ENCODE results near the gene RABEP1.
"Not testable (repeated sequence)": the region's sequence is repeated elsewhere in the genome, so short reads cannot be mapped to it uniquely, and the experiment has no call there.

RABEP1 gene

DNA sequence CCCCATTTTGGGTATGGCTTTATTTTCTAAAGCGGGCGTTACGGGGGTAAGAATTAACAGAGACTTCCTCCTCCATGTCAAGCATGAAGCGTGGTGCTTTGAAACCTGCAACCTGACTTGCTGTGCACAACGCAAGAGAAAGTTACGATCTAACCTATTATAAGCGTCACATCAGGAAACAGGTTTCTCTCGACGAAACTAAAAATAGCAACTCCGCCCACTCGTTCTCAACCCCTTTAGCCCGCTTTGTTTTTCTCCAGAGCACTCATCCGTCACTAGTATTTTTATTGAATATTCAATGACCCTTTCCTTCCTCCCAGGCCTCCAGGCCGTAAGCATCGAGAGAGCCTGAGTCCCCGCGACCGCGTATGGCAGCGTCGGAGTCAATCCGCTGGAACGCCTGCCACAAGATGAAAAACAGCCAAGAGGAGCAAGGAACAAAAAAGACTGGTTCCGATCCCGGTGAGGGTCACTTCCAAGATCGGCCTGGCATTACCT, 136.8 kb downstream of the RABEP1 start:
- Histone ChIP-seq H3K36me3 (peaks cover 55 to 74% (median 64%) of the 10 kb centered on the region in 11 experiments), H3K27me3 (no peaks in the 10 kb centered on the region), H3K27ac (peak overlapping the region; percentile 76 to 95 (median 92)), H4K20me1 (peaks cover 0 to 52% (median 34%) of the 10 kb centered on the region in 11 experiments; a peak in 18 of 22 replicates), H3K4me3 (peak overlapping the region; percentile 77 to 94 (median 86)), H3K9me3 (replicated peaks in 1 of 11) (no peaks in the 10 kb centered on the region), H3K9ac (peak overlapping the region; percentile 86 to 95 (median 93)), H3K4me2 (peak overlapping the region; percentile 85 to 99 (median 96)), H3K4me1 (peaks cover 35 to 51% (median 44%) of the 10 kb centered on the region in 10 experiments)
- TF ChIP-seq Cebpa-rat (IDR thresholded peaks at IDR 0.05) = no peak

- Histone ChIP-seq H3K27ac (peak within 1 kb of the TSS; percentile 76 to 95 (median 92)), H4K20me1 (peaks cover 0 to 47% (median 28%) of the 10 kb centered on the region in 11 experiments; a peak in 17 of 22 replicates), H3K36me3 (peaks cover 55 to 74% (median 64%) of the 10 kb centered on the region in 11 experiments), H3K4me3 (peak within 1 kb of the TSS; percentile 77 to 94 (median 86)), H3K4me2 (peak within 1 kb of the TSS; percentile 85 to 99 (median 96)), H3K4me1 (peaks cover 35 to 46% (median 40%) of the 10 kb centered on the region in 10 experiments), H3K9ac (peak within 1 kb of the TSS; percentile 86 to 95 (median 93)), H3K9me3 (replicated peaks in 1 of 11) (no peaks in the 10 kb centered on the region), H3K27me3 (no peaks in the 10 kb centered on the region)
- no peak for TF ChIP-seq Cebpa-rat (IDR thresholded peaks at IDR 0.05)
These were observed 137.4 kb downstream of the RABEP1 start, which contains the start of gene NUP88 for GRCh38 chr17:5419356-5419958. NUP88 (minus strand) TSS chr17:5419662; CDS start chr17:5419650, 12 bp downstream.

DNA sequence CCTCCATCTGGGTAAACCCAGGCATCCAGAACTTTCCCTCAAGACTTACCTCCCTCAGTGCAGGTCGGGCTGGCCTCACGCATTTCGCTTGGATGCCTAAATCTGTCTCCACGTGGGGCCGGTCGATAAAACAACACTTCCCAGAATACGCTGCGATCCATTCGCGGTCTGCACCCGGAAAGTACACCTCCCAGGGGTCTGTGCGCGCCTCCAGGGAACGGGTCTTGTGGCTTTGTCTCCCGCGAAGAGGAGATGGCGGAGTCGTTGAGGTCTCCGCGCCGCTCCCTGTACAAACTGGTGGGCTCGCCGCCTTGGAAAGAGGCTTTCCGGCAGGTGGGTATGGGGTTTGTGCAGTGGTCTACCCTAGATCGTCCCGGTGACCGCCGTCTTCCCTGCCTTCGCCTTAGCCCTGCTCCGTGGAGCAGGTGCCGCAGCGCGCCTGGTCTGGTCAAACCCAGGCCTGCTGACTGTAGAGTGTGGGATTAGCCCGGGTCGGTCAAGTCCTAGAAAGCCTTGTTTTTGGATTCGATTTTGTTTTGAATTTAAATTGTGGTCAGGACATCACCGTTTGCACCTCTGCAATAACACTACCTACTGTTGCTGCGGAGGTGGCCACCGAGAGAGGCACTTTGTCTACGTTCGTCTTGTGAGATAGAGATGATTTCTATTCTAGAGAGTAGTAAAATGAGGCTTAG, 138.0 kb downstream of the RABEP1 start, which contains the start of gene RPAIN:
Gene RPAIN, plus strand, starts transcription at position 224 of the 695 bp plus-strand sequence. Its CDS starts 29 bp downstream, at position 253.
- Histone ChIP-seq H3K27ac (peak within 1 kb of the TSS; percentile 76 to 95 (median 92)), H3K36me3 (peaks cover 55 to 74% (median 64%) of the 10 kb centered on the region in 11 experiments), H3K4me3 (peak within 1 kb of the TSS; percentile 77 to 94 (median 86)), H3K4me1 (peaks cover 35 to 46% (median 39%) of the 10 kb centered on the region in 10 experiments), H3K27me3 (no peaks in the 10 kb centered on the region), H3K9ac (peak within 1 kb of the TSS; percentile 86 to 95 (median 93)), H3K9me3 (replicated peaks in 1 of 11) (no peaks in the 10 kb centered on the region), H4K20me1 (peaks cover 0 to 41% (median 27%) of the 10 kb centered on the region in 11 experiments; a peak in 17 of 22 replicates), H3K4me2 (peak within 1 kb of the TSS; percentile 85 to 99 (median 96))
- no peak for TF ChIP-seq Cebpa-rat (IDR thresholded peaks at IDR 0.05)

GRCh38 chr17:5422505-5422904, 140.4 kb downstream of the RABEP1 start:
- Histone ChIP-seq H3K36me3 (peaks cover 61 to 74% (median 64%) of the 10 kb centered on the region in 11 experiments), H3K27ac (no peak overlapping the region), H3K4me3 (no peak overlapping the region), H3K4me2 (0 out of 22 replicates have a peak overlapping the region, but pooled peaks of 2 of the 11 experiments have one; percentile 93 to 95), H3K9me3 (replicated peaks in 1 of 11) (no peaks in the 10 kb centered on the region), H3K9ac (no peak overlapping the region), H4K20me1 (peaks cover 0 to 25% (median 12%) of the 10 kb centered on the region in 11 experiments; a peak in 17 of 22 replicates), H3K27me3 (no peaks in the 10 kb centered on the region), H3K4me1 (peaks cover 25 to 35% (median 28%) of the 10 kb centered on the region in 10 experiments)
- TF ChIP-seq Cebpa-rat (IDR thresholded peaks at IDR 0.05) = no peak

- H3K4me1 ChIP-seq = peaks cover 15 to 32% (median 22%) of the 10 kb centered on the region in 10 experiments
- no peak overlapping the region for H3K4me3 ChIP-seq
- no peak overlapping the region for H3K4me2 ChIP-seq
- H4K20me1 ChIP-seq = peaks cover 0 to 25% (median 6%) of the 10 kb centered on the region in 11 experiments; a peak in 8 of 22 replicates
- TF ChIP-seq Cebpa-rat (IDR thresholded peaks at IDR 0.05) = no peak
- H3K9ac ChIP-seq = no peak overlapping the region
- no peak overlapping the region for H3K27ac ChIP-seq
- H3K27me3 ChIP-seq = no peaks in the 10 kb centered on the region
- H3K36me3 ChIP-seq = peaks cover 82 to 89% (median 87%) of the 10 kb centered on the region in 11 experiments
- H3K9me3 ChIP-seq (replicated peaks in 1 of 11) = no peaks in the 10 kb centered on the region
These were observed 142.8 kb downstream of the RABEP1 start for GRCh38 chr17:5424909-5425308.

- Histone ChIP-seq H3K27ac (no peak overlapping the region), H3K9ac (no peak overlapping the region), H3K4me2 (no peak overlapping the region), H3K9me3 (replicated peaks in 1 of 11) (no peaks in the 10 kb centered on the region), H3K4me3 (no peak overlapping the region), H3K36me3 (peaks cover 92 to 99% (median 97%) of the 10 kb centered on the region in 11 experiments), H3K27me3 (no peaks in the 10 kb centered on the region), H3K4me1 (peaks cover 12 to 30% (median 19%) of the 10 kb centered on the region in 10 experiments), H4K20me1 (peaks cover 0 to 33% (median 10%) of the 10 kb centered on the region in 11 experiments; a peak in 16 of 22 replicates)
- TF ChIP-seq Cebpa-rat (IDR thresholded peaks at IDR 0.05) = no peak
These were observed 143.7 kb downstream of the RABEP1 start for GRCh38 chr17:5425826-5426225.

DNA sequence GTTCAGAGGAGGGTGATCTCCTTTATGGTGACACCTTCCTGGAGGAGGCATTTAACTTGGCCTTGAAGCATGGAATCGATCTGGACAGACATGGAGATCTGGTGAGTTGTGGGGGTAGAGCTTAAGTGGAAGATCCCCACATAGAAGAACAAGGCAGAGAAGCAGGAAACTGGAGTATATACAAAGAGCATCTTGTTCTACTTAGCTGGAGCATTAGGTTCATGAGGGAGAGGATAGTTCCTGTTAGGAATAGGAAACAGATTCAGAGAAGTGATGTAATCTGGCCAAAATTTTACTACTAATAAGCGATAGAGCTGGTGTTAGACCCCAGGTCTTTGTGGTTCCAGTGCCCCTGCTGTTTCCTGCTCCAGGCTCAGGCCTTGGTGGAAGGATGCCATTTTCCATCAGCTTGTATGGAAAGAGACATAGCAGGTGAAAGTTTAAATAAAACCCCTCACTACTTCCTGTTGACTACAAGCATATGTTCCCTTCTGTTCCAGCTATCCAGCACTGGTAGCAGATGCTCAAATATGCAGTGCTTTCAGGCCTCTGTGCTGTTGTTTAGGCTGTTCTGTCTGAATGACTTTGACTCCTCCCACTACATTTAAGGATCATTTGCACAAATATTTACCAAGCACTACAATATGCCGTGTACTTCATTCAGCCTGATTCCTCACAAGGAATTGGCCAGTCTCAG, 147.3 kb downstream of the RABEP1 start:
- H3K4me3 ChIP-seq = no peak overlapping the region
- H3K4me2 ChIP-seq = no peak overlapping the region
- no peak overlapping the region for H3K9ac ChIP-seq
- H3K36me3 ChIP-seq = peaks cover 98 to 100% (median 100%) of the 10 kb centered on the region in 11 experiments
- H3K27ac ChIP-seq = no peak overlapping the region
- H3K4me1 ChIP-seq = peaks cover 0 to 12% (median 7%) of the 10 kb centered on the region in 10 experiments; a peak in 7 of 20 replicates
- no peaks in the 10 kb centered on the region for H3K9me3 ChIP-seq (replicated peaks in 1 of 11)
- peaks cover 14 to 68% (median 43%) of the 10 kb centered on the region in 11 experiments; a peak in 20 of 22 replicates for H4K20me1 ChIP-seq
- H3K27me3 ChIP-seq = no peaks in the 10 kb centered on the region
- no peak for TF ChIP-seq Cebpa-rat (IDR thresholded peaks at IDR 0.05)

DNA sequence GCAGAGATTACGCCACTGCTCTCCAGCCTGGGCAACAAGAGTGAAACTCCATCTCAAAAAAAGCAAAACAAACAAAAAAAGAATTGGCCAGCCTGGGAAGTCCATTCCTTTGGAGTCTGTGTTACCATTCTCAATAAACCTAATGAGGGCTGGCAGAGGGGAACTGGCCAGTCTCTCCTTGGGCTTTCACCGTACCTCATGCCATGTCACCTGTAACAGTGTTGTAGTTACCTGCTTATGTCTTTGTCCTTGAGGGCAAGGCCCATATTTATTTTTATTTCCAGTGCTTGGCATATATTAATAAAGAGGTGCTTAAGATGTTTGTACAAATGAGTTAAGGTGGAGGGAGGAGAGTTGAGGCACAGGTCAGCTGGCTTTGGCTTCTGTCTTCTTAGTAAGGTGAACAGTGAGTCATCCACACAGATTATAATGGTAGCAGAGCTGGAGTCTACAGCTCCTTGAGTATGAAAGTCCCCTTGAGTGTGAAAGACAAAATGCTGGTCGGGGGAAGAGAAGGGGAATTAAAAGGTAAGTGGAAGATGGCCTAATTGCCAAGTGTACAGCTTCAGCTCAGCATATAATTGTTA, 148.4 kb downstream of the RABEP1 start:
- Histone ChIP-seq H4K20me1 (peaks cover 14 to 78% (median 54%) of the 10 kb centered on the region in 11 experiments; a peak in 21 of 22 replicates), H3K27me3 (no peaks in the 10 kb centered on the region), H3K36me3 (peaks cover 97 to 100% (median 100%) of the 10 kb centered on the region in 11 experiments), H3K9me3 (replicated peaks in 1 of 11) (no peaks in the 10 kb centered on the region), H3K27ac (no peak overlapping the region), H3K4me1 (peaks cover under 1 to 16% (median 11%) of the 10 kb centered on the region in 10 experiments; a peak in 14 of 20 replicates), H3K9ac (no peak overlapping the region), H3K4me3 (no peak overlapping the region), H3K4me2 (no peak overlapping the region)
- TF ChIP-seq Cebpa-rat (IDR thresholded peaks at IDR 0.05) = no peak

GRCh38 chr17:5431234-5431633, 149.2 kb downstream of the RABEP1 start:
- not testable (repeated sequence) for H3K27me3 ChIP-seq; H3K9ac ChIP-seq; H3K4me3 ChIP-seq; H3K9me3 ChIP-seq (replicated peaks in 1 of 11); H3K4me2 ChIP-seq; H3K27ac ChIP-seq
- peaks cover 95 to 100% (median 100%) of the 10 kb centered on the region in 11 experiments for H3K36me3 ChIP-seq
- H3K4me1 ChIP-seq = peaks cover 8 to 23% (median 17%) of the 10 kb centered on the region in 10 experiments; a peak in 18 of 20 replicates
- peaks cover 14 to 85% (median 57%) of the 10 kb centered on the region in 11 experiments; a peak in 21 of 22 replicates for H4K20me1 ChIP-seq

Measured in BLaER1 treated with 17β-estradiol and CSF1 and Interleukin-3, amounts not matched to agents 10 nM and 100 nM (cell line).